PC-9 (cell line): ENCODE data around the gene TMEM271. TPM values are rescaled to one million over a fixed set of nuclear protein-coding genes. Genes with fewer than 3 reads are reported as not detected.

Experiments used
- BruUV-seq: library from RNA; stranded (reverse); fragments of 400-500 nt; replicated peaks from 2 replicates; lab custom pipeline; 2021; lab: Mats Ljungman, UMichigan
- CTCF ChIA-PET: fragments of 300-600 bp; sonication (Branson Sonifier 250); formaldehyde crosslinking; loops from one replicate; lab custom pipeline; 2022; ENCODE audit warnings: antibody characterized with exemption; lab: Charles Lee
- POLR2A ChIA-PET: fragments of 300-600 bp; sonication (Branson Sonifier 250); formaldehyde crosslinking; loops from one replicate; lab custom pipeline; 2022; ENCODE audit warnings: antibody characterized with exemption; ENCODE audit not compliant: unreplicated experiment; lab: Charles Lee
- DNase-seq, 2 experiments: peaks; one replicate each; pipeline versions ENCODE4 v3.0.0 to v3.0.0-alpha.2; 2015 to 2022; ENCODE audit warnings: mixed read lengths in 1 of 2
- H2AFZ ChIP-seq: fragments of 200-600 bp; sonication (generic); 2 replicates; pipeline ENCODE4 v1.8.1; 2017; ENCODE audit warnings: antibody characterized with exemption
- H3F3A ChIP-seq: fragments of 200-600 bp; sonication (generic); 2 replicates; pipeline ENCODE4 v1.8.1; 2017; ENCODE audit warnings: antibody characterized with exemption, mild to moderate bottlenecking, low read depth; ENCODE audit not compliant: insufficient read depth
- H3K27ac ChIP-seq: fragments of 200-600 bp; sonication (generic); 2 replicates; pipeline ENCODE4 v1.6.1; 2016; ENCODE audit warnings: mixed run types
- H3K27me3 ChIP-seq: fragments of 200-600 bp; sonication (generic); 2 replicates; pipeline ENCODE4 v1.6.1; 2016; ENCODE audit warnings: low read depth, mixed run types; ENCODE audit not compliant: insufficient read depth
- H3K36me3 ChIP-seq: fragments of 200-600 bp; sonication (generic); 2 replicates; pipeline ENCODE4 v1.6.1; 2016; ENCODE audit warnings: low read depth, mixed run types
- H3K4me1 ChIP-seq: fragments of 200-600 bp; sonication (generic); replicated peaks from 2 replicates; pipeline ENCODE4 v1.6.1; 2016; ENCODE audit warnings: mixed run types; ENCODE audit not compliant: insufficient read depth
- H3K4me2 ChIP-seq: fragments of 200-600 bp; sonication (generic); 2 replicates; pipeline ENCODE4 v1.6.1; 2017; ENCODE audit warnings: mixed run types
- H3K4me3 ChIP-seq: fragments of 200-600 bp; sonication (generic); 2 replicates; pipeline ENCODE4 v1.6.1; 2016; ENCODE audit warnings: mixed run types
- H3K79me2 ChIP-seq: fragments of 200-600 bp; sonication (generic); 2 replicates; pipeline ENCODE4 v1.6.1; 2017; ENCODE audit warnings: low read depth, mixed run types
- H3K9me2 ChIP-seq: fragments of 200-600 bp; sonication (generic); 2 replicates; pipeline ENCODE4 v1.8.1; 2017; ENCODE audit warnings: mild to moderate bottlenecking; ENCODE audit not compliant: insufficient read depth
- H3K9me3 ChIP-seq: fragments of 200-600 bp; sonication (generic); 2 replicates; pipeline ENCODE4 v1.8.1; 2016; ENCODE audit warnings: low read depth; ENCODE audit not compliant: insufficient read depth
- H4K20me1 ChIP-seq: fragments of 200-600 bp; sonication (generic); 2 replicates; pipeline ENCODE4 v1.8.1; 2017; ENCODE audit not compliant: insufficient read depth
- EZH2 ChIP-seq: fragments of 200-600 bp; sonication (generic); IDR thresholded peaks from 2 replicates; pipeline ENCODE4 v1.8.0; 2017; ENCODE audit warnings: antibody characterized with exemption, low read depth
- intact Hi-C: fragments of 100-400 bp; cut with micrococcal nuclease; formaldehyde crosslinking; loops from one replicate; pipeline ENCODE4 v1.10.0; 2022; ENCODE audit not compliant: unreplicated experiment
- total RNA-seq: library from RNA; stranded (reverse); gene quantifications from 2 replicates; pipeline ENCODE4 v1.2.3, GENCODE V29; 2021
- TF ChIP-seq, protein P1 (sequence below): fragments of 200-600 bp; sonication (generic); conservative IDR thresholded peaks from 2 replicates; pipeline ENCODE4 v1.6.1; 2017; ENCODE audit warnings: mixed run types, antibody characterized with exemption, mild to moderate bottlenecking, moderate library complexity

TMEM271 gene
- total RNA-seq, 1 experiment from 2014 or later, result not detected

DNA sequence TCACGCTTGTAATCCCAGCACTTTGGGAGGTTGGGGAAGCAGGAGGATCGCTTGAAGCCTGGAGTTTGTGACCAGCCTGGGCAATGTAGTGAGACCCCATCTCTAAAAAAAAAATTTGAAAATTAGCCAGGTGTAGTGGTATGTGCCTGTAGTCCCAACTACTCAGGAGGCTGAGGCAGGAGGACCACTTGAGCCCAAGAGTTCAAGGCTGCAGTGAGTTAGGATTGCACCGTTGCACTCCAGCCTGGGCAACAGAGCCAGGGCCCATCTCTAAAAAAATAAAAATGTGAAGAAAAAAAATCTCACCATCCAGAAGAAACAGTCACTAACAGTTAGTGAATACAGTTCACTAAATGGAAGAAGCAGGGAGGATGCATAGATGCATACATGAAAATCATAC is 34.8 kb downstream of the TMEM271 start:
- Histone ChIP-seq H3K9me3 (no peaks in the 10 kb centered on the region), H4K20me1 (no peaks in the 10 kb centered on the region; the same call in 1 of the 2 replicates), H3K27ac (no peak overlapping the region), H3K4me1 (no peaks in the 10 kb centered on the region), H2AFZ (no peak overlapping the region), H3K27me3 (peaks cover 34% of the 10 kb centered on the region), H3K9me2 (no peaks in the 10 kb centered on the region), H3F3A (peaks cover 4% of the 10 kb centered on the region; the same call in 1 of the 2 replicates), H3K4me3 (no peak overlapping the region), H3K4me2 (no peak overlapping the region), H3K36me3 (no peaks in the 10 kb centered on the region), H3K79me2 (no peaks in the 10 kb centered on the region)
- intact Hi-C loops, result no loop called here
- TF ChIP-seq EZH2, result no peak
- TF ChIP-seq, protein P1, sequence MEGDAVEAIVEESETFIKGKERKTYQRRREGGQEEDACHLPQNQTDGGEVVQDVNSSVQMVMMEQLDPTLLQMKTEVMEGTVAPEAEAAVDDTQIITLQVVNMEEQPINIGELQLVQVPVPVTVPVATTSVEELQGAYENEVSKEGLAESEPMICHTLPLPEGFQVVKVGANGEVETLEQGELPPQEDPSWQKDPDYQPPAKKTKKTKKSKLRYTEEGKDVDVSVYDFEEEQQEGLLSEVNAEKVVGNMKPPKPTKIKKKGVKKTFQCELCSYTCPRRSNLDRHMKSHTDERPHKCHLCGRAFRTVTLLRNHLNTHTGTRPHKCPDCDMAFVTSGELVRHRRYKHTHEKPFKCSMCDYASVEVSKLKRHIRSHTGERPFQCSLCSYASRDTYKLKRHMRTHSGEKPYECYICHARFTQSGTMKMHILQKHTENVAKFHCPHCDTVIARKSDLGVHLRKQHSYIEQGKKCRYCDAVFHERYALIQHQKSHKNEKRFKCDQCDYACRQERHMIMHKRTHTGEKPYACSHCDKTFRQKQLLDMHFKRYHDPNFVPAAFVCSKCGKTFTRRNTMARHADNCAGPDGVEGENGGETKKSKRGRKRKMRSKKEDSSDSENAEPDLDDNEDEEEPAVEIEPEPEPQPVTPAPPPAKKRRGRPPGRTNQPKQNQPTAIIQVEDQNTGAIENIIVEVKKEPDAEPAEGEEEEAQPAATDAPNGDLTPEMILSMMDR, result no peak
- POLR2A ChIA-PET, result no interaction called here
- CTCF ChIA-PET, result no interaction called here
- no peak for DNase-seq
- no TSS peak for BruUV-seq

DNA sequence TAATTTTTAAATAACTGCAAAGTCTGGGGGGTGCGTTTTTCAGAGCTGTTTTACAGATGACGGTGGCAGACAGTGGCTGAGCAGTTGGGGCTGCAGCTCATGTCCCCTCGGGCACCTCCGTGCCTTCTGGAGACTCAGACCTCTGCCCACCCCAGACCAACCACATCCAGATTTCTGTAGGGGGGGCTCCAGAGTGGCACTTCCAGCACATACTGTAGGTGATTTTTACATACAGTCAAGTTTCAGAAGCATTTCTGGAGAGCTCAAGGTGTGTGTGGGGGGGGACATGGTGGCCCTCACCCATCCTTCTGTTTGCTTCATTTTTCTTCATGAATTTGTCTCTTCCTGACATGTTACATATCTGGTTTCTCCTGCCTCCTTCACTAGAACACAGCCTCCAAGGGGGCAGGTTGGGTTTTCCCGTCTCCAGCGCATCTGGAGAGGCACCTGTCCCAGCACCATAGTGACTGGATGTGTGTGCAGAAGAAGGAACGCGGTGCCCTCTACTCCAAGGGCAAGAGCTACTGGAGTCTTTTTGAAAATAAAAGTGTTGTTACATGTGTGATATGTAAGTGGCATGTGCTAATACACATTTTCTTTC is 37.5 kb downstream of the TMEM271 start:
- no peak for DNase-seq
- Histone ChIP-seq H3F3A (peaks cover 4% of the 10 kb centered on the region; the same call in 1 of the 2 replicates), H3K27me3 (peaks cover 10% of the 10 kb centered on the region), H3K4me1 (no peaks in the 10 kb centered on the region), H2AFZ (no peak overlapping the region), H3K79me2 (no peaks in the 10 kb centered on the region), H3K36me3 (no peaks in the 10 kb centered on the region), H3K4me3 (no peak overlapping the region), H3K27ac (no peak overlapping the region), H3K9me3 (no peaks in the 10 kb centered on the region), H3K4me2 (no peak overlapping the region), H3K9me2 (no peaks in the 10 kb centered on the region), H4K20me1 (no peaks in the 10 kb centered on the region; the same call in 1 of the 2 replicates)
- ChIA-PET POLR2A (no interaction called here), CTCF (no interaction called here)
- intact Hi-C loops, result no loop called here
- TF ChIP-seq EZH2, result no peak
- TF ChIP-seq, protein P1, result no peak
- BruUV-seq, result no TSS peak

DNA sequence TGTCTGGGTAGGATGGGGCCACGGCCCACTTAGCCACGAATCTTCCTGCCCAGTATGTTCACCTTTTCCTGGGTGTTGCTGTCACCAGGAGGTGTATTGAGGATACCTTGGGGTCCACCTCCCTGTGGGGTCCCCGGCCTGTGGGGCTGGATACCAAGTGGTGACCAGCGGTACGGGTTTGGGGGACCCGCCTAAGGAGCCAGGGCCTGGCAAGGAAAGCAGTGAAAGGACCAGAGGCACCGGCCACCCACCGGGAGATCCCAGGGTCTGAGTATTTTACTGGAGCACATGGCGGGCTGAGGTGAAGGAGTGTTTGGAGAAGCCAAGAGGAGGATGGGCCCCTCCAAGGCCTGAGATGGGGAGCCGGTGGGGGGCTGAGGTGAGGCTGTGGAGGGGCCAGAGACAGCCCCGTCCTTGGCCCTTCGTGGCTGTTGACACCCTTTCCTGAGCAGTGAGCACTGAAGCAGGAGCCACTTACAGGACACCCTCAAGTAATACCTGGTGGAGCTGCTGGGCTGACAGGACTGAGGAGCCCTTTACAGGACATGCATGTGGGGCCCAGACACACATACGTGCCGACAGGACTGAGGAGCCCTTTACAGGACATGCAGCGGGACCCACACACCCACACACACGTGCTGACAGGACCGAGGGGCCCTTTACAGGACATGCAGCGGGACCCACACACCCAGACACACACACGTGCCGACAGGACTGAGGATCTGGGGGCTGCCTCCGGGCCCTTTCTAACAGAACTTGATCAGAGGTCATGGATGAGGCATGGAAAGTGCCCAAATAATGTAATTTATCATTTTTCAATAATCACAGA is 38.4 kb downstream of the TMEM271 start:
- no peak for DNase-seq
- no peak overlapping the region for H3K27ac ChIP-seq
- no peak overlapping the region for H3K4me3 ChIP-seq
- intact Hi-C loops, result no loop called here
- H3K4me2 ChIP-seq, result no peak overlapping the region
- no peaks in the 10 kb centered on the region for H3K27me3 ChIP-seq
- ChIA-PET POLR2A (no interaction called here), CTCF (no interaction called here)
- no TSS peak for BruUV-seq
- TF ChIP-seq, protein P1, result no peak
- no peak for TF ChIP-seq EZH2
- no peaks in the 10 kb centered on the region for H3K9me2 ChIP-seq
- H3K9me3 ChIP-seq, result no peaks in the 10 kb centered on the region
- H3K4me1 ChIP-seq, result no peaks in the 10 kb centered on the region
- H2AFZ ChIP-seq, result no peak overlapping the region
- no peaks in the 10 kb centered on the region; the same call in 1 of the 2 replicates for H4K20me1 ChIP-seq
- H3F3A ChIP-seq, result peaks cover 4% of the 10 kb centered on the region; the same call in 1 of the 2 replicates
- H3K36me3 ChIP-seq, result 0 out of 2 replicates have a peak, but pooled peaks cover under 1% of the 10 kb centered on the region
- H3K79me2 ChIP-seq, result no peaks in the 10 kb centered on the region
